C1 segment of cervical spinal cord (tissue), 14 donors: ENCODE measurements around the gene ZBTB45.
A peak's percentile ranks its signal among the peaks of the same experiment; 100 is the strongest.
"Not testable (repeated sequence)": the region's sequence is repeated elsewhere in the genome, so short reads cannot be mapped to it uniquely, and the experiment has no call there.

ENCODE experiments used
- DNase-seq, 14 donors: peaks; one replicate each; lab custom pipeline; 2025; lab: John Stamatoyannopoulos, UW

Gene ZBTB45

DNA sequence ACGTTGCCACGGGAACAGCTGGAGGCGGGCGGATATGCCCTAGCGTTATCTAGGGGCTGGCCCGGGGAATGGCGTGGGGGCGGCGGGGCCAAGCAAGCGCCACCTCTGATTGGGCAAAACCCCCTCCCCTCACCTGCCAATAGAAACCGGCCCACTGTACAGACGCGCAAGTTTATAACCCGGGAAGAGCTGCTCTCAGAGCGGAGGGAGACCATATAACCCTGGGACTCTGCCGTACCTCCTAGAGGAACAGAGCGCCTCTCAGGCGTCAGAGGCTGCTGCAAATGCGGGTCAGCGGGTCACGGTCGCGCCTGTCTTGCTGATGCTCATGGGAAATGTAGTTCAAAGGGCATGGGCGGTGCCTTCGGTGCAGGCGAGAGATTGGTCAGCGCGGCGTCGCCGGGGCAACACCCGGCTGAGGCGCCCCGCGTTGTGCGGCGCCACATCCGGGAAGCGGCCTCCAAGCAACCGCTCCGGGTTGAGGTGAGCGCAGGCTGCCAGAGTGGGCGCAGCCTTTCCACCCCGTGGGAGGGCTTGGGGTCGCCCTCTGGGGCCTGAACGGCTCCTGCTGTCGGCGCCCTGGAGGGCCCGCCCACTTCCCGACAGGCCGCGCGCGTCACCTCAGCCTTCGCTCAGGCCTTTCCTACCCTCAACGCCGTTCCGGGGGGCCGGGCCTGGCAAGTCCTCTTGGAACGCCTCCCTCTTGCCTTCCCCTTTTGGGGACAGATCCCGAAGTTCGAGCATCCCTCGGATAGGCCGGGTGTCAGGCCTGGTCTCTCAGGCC, 43.7 kb downstream of the ZBTB45 start, which contains the start of gene ZNF446:
TSS of gene ZNF446 (plus strand) at position 639 of the 784 bp plus-strand sequence. CDS start 867 bp downstream, outside the sequence.
- DNase-seq = peak; percentile 62 to 97 (median 94)

DNA sequence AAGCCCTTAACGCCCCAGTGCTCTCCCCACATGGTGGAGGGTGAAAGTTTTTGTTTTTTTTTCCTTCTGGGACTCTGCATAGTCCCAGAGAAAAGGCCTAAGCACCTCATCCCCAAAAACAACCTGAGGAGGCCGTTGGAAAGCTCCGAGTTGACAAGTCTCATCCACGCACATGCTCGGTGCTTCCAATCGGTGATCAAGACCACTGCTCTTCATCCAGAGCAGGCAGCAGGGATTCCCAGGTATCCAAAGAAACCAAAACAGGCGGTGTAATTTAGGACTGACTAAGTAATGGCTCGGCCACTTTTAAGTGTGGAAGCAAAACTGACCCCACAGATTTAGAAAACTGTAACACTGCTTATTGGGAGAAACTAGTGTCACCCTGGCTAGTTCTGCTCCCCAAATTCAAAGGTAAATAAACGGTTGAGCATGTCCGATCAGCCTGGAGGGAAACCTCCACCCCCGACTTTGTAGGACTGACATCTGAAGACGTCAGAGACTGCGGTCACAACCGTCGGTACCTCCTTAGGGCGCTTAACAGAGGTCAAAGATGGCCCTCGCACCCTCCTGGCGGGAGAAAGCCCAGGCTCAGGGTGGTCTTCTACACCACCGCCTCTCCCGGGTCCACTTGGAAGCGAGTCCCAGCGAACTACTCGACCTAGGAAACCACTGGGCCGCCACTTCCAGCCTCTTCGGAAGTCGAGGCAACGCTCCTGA, 44.5 kb downstream of the ZBTB45 start:
- DNase-seq = peak in 1 of 14 donors; percentile 49

DNA sequence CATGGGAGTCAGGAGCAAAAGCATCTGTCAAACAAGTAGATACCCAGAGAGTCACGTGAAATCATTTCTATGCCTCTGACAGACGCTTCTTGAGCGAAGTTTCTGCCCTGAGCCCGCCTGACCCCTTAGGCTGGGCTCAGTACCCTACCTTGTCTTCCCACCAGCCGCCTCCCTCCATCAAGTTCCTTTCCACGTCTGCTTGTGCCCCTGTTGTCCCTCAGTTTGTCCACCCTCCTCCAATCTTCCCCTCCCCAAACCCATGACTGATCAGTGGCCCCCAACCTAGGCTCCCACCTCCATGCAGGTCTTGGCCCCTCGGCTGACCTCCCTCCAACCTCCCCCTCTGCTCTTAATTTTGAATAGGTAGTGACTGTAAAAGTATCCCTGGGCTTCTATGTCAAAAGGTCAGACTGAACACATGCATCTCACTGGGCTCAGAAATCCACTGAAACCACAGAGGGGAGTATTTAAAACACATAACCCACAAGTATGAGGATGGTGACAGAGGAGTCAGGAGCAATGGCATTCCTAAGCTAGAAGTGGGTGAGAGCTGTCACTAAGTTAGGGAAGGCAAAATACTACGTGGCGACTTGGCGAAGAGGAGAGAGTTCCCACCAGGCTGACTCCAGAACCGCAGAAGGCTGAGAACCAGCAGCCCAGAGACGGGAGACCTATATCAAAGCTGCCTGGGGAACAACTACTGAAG, 45.2 kb downstream of the ZBTB45 start:
- DNase-seq = no peak

DNA sequence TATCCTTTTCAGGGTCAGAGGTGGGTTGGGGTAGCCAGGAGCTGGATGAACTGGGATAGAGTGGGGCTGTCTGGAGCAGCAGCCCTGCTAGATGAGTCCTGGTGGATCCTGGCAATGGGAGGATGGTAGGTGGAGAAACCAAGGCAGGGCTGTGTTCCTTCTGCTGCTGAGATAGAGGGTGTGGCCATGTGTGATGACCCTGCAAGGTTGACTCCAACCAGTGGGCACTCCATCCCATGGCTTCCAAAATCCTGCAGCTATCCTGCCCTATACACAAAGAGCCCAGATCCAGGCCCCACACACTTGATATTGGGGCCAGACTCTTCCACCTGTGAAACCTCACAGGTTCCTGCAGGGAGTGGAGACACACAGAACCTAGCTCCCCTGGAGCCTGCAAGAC, 45.8 kb downstream of the ZBTB45 start:
- DNase-seq = no peak

DNA sequence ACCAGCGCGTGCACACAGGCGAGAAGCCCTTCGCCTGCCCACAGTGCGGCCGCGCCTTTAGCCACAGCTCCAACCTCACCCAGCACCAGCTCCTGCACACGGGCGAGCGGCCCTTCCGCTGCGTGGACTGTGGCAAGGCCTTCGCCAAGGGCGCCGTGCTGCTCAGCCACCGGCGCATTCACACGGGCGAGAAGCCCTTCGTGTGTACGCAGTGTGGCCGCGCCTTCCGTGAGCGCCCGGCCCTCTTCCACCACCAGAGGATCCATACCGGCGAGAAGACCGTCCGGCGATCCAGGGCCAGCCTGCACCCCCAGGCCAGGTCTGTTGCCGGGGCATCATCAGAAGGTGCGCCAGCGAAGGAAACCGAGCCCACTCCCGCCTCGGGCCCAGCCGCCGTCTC, 47.9 kb downstream of the ZBTB45 start:
- DNase-seq = no peak

DNA sequence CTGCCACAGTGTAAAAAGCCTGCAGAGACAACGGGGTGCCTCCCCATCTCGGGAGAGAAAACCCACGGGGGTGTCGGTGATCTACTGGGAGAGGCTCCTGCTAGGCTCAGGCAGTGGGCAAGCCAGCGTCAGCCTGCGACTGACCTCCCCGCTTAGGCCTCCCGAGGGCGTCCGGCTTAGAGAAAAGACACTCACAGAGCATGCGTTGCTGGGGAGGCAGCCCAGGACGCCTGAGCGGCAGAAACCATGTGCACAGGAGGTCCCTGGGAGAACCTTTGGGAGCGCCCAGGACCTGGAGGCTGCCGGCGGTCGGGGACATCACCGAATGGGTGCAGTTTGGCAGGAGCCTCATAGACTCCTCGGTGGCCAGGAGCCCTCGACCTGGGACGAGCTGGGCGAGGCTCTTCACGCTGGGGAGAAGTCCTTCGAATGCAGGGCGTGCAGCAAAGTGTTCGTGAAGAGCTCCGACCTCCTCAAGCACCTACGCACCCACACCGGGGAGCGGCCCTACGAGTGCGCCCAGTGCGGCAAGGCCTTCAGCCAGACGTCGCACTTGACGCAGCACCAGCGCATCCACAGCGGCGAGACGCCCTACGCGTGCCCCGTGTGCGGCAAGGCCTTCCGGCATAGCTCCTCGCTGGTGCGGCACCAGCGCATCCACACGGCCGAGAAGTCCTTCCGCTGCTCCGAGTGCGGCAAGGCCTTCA, 48.6 kb downstream of the ZBTB45 start:
- not testable (repeated sequence) for DNase-seq

DNA sequence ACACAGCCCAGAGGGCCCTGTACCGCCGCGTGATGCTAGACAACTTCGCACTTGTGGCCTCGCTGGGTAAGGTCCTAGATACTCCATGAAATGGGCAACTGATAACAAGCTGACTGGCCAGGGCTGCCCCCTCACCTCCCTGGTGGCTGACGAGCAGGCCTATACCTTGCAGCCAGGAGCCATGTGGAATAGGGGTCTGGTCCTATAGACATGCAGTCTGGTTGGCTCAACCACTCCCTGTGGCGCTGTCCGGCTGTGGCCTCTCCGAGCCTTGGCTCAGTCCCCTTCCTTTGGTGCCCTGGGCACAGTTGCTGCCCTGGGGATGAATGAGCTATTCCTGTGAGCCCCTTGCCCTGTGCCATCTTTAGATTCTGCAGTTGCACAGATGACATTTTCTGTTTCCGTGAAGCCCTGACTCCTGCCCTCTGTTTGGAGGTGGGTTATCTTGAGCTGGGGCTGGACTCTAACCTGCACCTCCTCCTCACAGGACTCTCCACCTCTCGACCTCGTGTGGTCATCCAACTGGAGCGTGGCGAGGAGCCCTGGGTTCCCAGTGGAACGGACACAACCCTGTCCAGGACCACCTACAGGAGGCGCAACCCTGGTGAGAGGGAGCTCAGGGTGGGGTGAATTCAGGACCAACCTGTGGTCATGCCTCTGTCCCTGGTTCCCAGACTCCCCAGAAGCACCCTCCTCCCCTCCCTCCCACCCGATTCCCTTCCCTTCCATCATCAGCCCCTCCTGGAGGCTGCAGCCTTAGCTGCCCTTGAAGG, 50.2 kb downstream of the ZBTB45 start:
- no peak for DNase-seq

DNA sequence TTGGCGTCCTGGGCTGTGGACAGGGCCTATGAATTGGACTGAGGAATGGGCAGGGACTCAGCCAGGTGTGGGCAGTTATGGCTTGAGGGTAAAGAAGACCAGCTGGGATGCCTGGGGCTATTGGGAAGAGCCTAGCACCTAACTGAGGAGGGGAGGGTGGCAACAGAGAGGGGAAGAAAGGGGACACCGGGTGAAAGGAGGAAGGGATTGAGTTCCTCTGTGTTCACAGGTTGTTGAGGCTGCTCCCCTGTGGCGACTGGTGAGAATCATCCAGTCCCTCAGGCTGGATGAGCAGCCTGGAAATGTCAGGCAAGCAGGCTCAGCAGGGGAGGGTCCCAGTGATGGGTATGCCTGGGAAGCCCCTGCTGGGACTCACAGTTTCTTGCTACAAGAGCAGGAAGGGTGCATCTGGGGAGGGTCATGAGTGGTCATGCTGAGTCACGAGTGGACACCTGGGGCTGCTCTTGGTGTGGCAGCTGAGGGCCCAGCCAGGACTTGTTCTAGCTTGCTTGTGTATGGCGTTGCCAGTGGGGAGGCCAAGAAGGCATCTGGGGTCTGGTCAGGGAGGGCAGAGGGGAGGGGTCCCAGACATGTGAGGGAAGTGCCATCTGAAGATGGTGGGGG, 51.3 kb downstream of the ZBTB45 start:
- DNase-seq = no peak

DNA sequence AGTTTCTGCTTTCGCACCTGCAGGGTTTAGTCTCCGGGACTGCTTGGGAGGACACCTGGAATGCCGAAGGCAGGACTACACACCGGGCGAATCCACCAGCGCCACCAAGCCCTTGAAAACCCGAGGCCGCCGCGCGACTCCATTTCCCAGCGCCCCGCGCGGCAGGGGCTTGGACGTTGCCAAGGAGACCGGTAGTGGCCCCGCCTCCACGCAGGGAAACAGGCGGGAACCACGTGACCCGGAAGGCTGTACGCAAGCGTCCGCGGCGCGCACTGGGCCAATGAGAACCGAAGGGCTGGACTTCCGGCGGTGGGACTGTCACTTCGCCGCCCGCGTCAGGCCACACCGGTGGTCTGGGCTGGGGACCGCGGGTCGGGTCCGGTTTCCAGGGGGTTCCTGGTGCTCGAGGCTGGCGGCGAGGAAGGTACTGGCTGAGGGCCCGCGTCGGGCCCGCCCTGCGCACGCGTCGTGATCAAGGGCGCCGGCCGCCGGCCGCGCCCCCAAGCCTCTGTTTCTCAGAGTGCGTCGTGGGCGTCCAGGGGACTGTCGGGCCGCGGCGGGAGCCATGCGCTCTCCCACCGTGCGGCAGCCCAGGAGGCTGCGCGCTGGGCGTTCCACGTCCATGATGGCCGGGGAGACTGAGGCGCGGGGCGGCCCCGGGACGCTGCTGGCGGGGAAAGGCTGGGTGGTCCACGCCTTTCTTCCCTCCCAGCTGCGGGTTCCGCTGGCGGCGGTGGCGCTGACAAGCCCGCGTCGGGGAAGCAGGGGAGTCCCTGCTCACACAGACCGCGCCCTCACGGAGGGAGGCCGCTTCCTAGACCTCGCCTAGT, 52.6 kb downstream of the ZBTB45 start, which contains the start of gene ZNF324:
TSS of gene ZNF324 (plus strand) at position 321 of the 830 bp plus-strand sequence. CDS start 2,106 bp downstream, outside the sequence.
- DNase-seq = peak; percentile 67 to 98 (median 95)

DNA sequence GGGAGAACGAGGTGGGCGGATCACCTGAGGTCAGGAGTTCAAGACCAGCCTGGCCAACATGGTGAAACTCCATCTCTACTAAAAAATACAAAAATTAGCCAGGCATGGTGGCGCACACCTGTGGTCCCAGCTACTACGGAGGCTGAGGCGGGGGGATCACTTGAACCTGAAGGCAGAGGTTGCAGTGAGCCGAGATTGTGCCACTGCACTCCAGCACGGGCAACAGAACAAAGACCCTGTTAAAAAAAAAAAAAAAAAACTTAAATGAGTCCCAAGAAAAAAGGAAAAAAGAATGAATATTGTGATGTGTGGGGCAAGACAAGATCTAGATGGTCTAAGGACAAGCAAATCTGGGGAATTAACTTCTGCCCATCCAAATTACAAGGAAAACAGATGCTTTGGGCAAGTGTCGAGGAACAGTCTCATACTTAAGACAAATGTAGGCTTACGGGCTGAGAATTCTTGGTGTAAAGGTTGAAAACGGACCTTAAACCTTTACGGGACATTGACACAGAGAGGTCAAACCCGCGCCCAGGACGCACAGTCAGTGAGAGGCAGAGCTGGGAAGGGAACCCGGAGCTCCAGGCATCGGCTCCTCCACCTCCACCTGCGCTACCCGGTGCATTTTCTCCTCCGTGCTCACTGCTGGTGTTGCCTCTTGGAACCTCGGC, 53.4 kb downstream of the ZBTB45 start:
- no peak for DNase-seq
